Activated gamma-delta T cell treated with Interleukin-2 at 50 U/mL for 16 hours (primary cell): ENCODE measurements around the gene P2RY6.

Source experiments
- DNase-seq: peaks from one replicate; pipeline ENCODE4 v3.0.0-alpha.2; 2020

P2RY6 gene

DNA sequence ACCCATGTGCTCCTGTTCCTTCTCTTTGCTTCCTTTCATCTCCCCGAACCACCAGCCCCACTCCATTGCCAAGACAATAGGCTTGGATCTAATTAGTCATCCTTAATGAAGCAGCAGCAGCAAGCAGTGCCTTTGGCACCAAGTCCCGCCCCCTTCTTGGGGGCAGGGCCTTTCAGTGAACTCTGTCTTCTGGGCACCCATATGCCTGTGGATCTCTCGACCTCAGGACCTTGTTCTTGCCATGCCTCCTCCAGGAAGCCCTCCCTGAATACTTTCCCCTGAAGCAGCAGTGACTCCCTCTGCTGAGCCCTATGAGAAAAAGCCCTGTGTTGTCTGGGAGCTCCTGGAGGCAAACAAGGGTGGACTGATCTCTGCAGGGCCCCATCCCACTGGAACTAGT is 68.0 kb downstream of the P2RY6 start:
- DNase-seq = no peak

- DNase-seq = no peak
These were observed 70.5 kb downstream of the P2RY6 start for GRCh38 chr11:73342633-73343032.

DNA sequence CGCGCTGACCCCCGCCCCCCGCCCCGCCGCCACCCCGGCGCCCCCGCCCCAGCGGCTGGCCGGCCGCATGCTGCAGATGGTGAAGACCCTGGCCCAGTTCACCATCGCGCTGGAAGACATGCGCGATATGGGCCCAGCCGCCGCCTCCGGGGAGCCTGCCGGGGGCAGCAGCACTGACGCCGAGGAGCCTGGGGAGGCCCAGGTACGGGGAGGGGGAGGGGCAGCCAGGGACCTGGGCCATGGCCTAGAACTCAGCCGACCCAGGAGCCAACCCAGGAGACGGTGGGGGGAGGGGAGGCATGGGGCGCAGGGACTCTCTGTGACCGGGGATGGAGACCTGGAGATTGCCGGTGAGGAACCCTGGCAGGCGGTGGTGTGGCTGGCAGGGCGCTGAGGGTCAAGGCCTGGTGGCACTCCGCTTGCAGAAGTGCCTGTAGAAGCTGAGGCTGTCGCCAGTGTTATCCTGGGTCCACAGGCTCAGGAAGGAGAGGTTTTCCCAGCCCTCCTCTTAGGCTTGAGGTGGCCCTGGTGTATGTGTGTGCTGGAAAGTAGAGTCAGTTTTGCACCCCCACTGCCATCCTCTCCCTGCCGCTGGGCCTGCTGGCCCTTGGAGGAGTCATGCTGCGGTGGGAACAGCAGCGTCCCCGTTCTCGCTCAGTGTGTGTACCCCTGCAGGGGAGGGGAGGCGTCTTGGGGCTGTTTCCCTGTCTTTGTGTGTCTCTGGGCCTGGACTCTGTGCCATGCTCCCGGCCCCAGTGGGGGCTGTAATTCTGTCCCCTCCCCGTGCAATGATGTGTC is 71.1 kb downstream of the P2RY6 start:
- DNase-seq = no peak

- DNase-seq = no peak
These were observed 72.1 kb downstream of the P2RY6 start for GRCh38 chr11:73344191-73344607.

DNA sequence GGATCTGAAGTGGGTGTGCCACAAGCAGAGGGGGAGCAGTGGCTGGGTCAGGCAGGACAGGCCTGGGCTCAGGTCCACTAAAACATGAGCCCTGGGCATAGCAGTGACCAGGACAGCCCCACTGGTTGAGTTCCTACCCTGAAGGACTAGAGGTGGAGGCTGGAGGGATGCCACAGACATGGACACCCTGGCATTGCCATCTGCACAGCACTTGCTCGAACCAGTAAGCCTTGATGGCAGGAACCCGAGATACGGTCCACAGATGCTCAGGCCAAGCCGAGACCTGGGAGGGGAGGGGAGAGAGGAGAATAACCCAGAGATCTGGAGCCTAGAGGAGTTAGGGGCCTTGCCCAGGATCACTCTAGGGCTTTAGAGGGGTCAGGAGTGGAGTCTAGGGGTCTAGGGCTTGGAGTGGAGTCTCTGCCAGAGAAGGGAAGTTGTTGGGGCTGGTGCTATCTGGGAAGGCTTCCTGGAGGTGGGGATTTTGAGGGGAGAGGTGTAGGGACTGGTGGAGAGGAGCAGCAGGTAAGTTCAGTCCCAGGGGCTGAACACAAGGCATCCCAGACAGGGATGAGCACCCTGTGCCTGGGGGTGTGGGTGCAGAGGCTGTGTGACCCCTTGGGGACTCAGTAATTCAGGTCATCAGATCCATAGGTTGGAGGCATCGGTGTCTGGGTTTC is 73.5 kb downstream of the P2RY6 start:
- DNase-seq = no peak

GRCh38 chr11:73346186-73346935 is 74.2 kb downstream of the P2RY6 start:
- no peak for DNase-seq

- DNase-seq = no peak
These were observed 74.9 kb downstream of the P2RY6 start for GRCh38 chr11:73347067-73347466.
